ENCODE data around the gene REC114.
"Not testable (repeated sequence)": the region's sequence is repeated elsewhere in the genome, so short reads cannot be mapped to it uniquely, and the experiment has no call there.

The REC114 gene

GRCh38 chr15:73480050-73480449 lies 37.1 kb downstream of the REC114 start:
- Mint-ChIP-seq H3K4me3 (no peak overlapping the region), H3K36me3 (ENCODE audit: low read depth) (no peaks in the 10 kb centered on the region), H3K27me3 (ENCODE audit: low read depth) (peaks cover 6% of the 10 kb centered on the region), H3K9me3 (no peaks in the 10 kb centered on the region), H3K27ac (no peak overlapping the region), H3K4me1 (ENCODE audit: low read depth) (no peaks in the 10 kb centered on the region)

- H3K9me3 Mint-ChIP-seq = no peaks in the 10 kb centered on the region
- no peak overlapping the region for H3K27ac Mint-ChIP-seq
- H3K36me3 Mint-ChIP-seq (ENCODE audit: low read depth) = no peaks in the 10 kb centered on the region
- no peaks in the 10 kb centered on the region for H3K4me1 Mint-ChIP-seq (ENCODE audit: low read depth)
- no peak overlapping the region for H3K4me3 Mint-ChIP-seq
- H3K27me3 Mint-ChIP-seq (ENCODE audit: low read depth) = peaks cover 11% of the 10 kb centered on the region
Measured at GRCh38 chr15:73482166-73482565, 39.2 kb downstream of the REC114 start.

- no peak overlapping the region for H3K27ac Mint-ChIP-seq
- H3K27me3 Mint-ChIP-seq (ENCODE audit: low read depth) = peaks cover 11% of the 10 kb centered on the region
- H3K4me3 Mint-ChIP-seq = no peak overlapping the region
- H3K9me3 Mint-ChIP-seq = no peaks in the 10 kb centered on the region
- no peaks in the 10 kb centered on the region for H3K36me3 Mint-ChIP-seq (ENCODE audit: low read depth)
- no peaks in the 10 kb centered on the region for H3K4me1 Mint-ChIP-seq (ENCODE audit: low read depth)
Measured at GRCh38 chr15:73483053-73483452, 40.1 kb downstream of the REC114 start.

- Mint-ChIP-seq H3K9me3 (no peaks in the 10 kb centered on the region), H3K4me3 (no peak overlapping the region), H3K27ac (no peak overlapping the region), H3K36me3 (ENCODE audit: low read depth) (no peaks in the 10 kb centered on the region), H3K27me3 (ENCODE audit: low read depth) (peaks cover 6% of the 10 kb centered on the region), H3K4me1 (ENCODE audit: low read depth) (no peaks in the 10 kb centered on the region)
Measured at GRCh38 chr15:73485372-73485771, 42.4 kb downstream of the REC114 start.

GRCh38 chr15:73485885-73486284 lies 42.9 kb downstream of the REC114 start:
- H3K4me3 Mint-ChIP-seq; H3K27ac Mint-ChIP-seq; H3K36me3 Mint-ChIP-seq (ENCODE audit: low read depth); H3K27me3 Mint-ChIP-seq (ENCODE audit: low read depth); H3K9me3 Mint-ChIP-seq; H3K4me1 Mint-ChIP-seq (ENCODE audit: low read depth): not testable (repeated sequence)

- no peaks in the 10 kb centered on the region for H3K4me1 Mint-ChIP-seq (ENCODE audit: low read depth)
- H3K36me3 Mint-ChIP-seq (ENCODE audit: low read depth) = no peaks in the 10 kb centered on the region
- no peaks in the 10 kb centered on the region for H3K9me3 Mint-ChIP-seq
- no peak overlapping the region for H3K27ac Mint-ChIP-seq
- H3K27me3 Mint-ChIP-seq (ENCODE audit: low read depth) = peaks cover 22% of the 10 kb centered on the region
- no peak overlapping the region for H3K4me3 Mint-ChIP-seq
Measured at GRCh38 chr15:73488698-73489097, 45.7 kb downstream of the REC114 start.

- Mint-ChIP-seq H3K27me3 (ENCODE audit: low read depth) (peaks cover 29% of the 10 kb centered on the region), H3K36me3 (ENCODE audit: low read depth) (no peaks in the 10 kb centered on the region), H3K9me3 (no peaks in the 10 kb centered on the region), H3K4me1 (ENCODE audit: low read depth) (no peaks in the 10 kb centered on the region), H3K27ac (no peak overlapping the region), H3K4me3 (no peak overlapping the region)
Measured at GRCh38 chr15:73493922-73494321, 51.0 kb downstream of the REC114 start.

GRCh38 chr15:73495181-73495580 lies 52.2 kb downstream of the REC114 start:
- H3K36me3 Mint-ChIP-seq (ENCODE audit: low read depth) = no peaks in the 10 kb centered on the region
- no peaks in the 10 kb centered on the region for H3K4me1 Mint-ChIP-seq (ENCODE audit: low read depth)
- H3K9me3 Mint-ChIP-seq = no peaks in the 10 kb centered on the region
- no peak overlapping the region for H3K4me3 Mint-ChIP-seq
- no peak overlapping the region for H3K27ac Mint-ChIP-seq
- H3K27me3 Mint-ChIP-seq (ENCODE audit: low read depth) = peaks cover 33% of the 10 kb centered on the region

GRCh38 chr15:73500696-73501095 lies 57.7 kb downstream of the REC114 start:
- H3K27ac Mint-ChIP-seq = no peak overlapping the region
- H3K4me3 Mint-ChIP-seq = no peak overlapping the region
- H3K9me3 Mint-ChIP-seq = no peaks in the 10 kb centered on the region
- H3K27me3 Mint-ChIP-seq (ENCODE audit: low read depth) = peaks cover 31% of the 10 kb centered on the region
- H3K4me1 Mint-ChIP-seq (ENCODE audit: low read depth) = no peaks in the 10 kb centered on the region
- no peaks in the 10 kb centered on the region for H3K36me3 Mint-ChIP-seq (ENCODE audit: low read depth)

GRCh38 chr15:73504885-73505284 lies 61.9 kb downstream of the REC114 start:
- no peak overlapping the region for H3K4me3 Mint-ChIP-seq
- no peaks in the 10 kb centered on the region for H3K36me3 Mint-ChIP-seq (ENCODE audit: low read depth)
- no peaks in the 10 kb centered on the region for H3K4me1 Mint-ChIP-seq (ENCODE audit: low read depth)
- H3K9me3 Mint-ChIP-seq = no peaks in the 10 kb centered on the region
- peaks cover 21% of the 10 kb centered on the region for H3K27me3 Mint-ChIP-seq (ENCODE audit: low read depth)
- no peak overlapping the region for H3K27ac Mint-ChIP-seq

- Mint-ChIP-seq H3K27me3 (ENCODE audit: low read depth) (peaks cover 13% of the 10 kb centered on the region), H3K9me3 (no peaks in the 10 kb centered on the region), H3K4me3 (no peak overlapping the region), H3K36me3 (ENCODE audit: low read depth) (no peaks in the 10 kb centered on the region), H3K27ac (no peak overlapping the region), H3K4me1 (ENCODE audit: low read depth) (peaks cover 5% of the 10 kb centered on the region)
Measured at GRCh38 chr15:73515527-73515926, 72.6 kb downstream of the REC114 start.

- H3K4me1 Mint-ChIP-seq (ENCODE audit: low read depth) = peaks cover 5% of the 10 kb centered on the region
- peaks cover 21% of the 10 kb centered on the region for H3K27me3 Mint-ChIP-seq (ENCODE audit: low read depth)
- H3K27ac Mint-ChIP-seq = no peak overlapping the region
- no peak overlapping the region for H3K4me3 Mint-ChIP-seq
- no peaks in the 10 kb centered on the region for H3K36me3 Mint-ChIP-seq (ENCODE audit: low read depth)
- no peaks in the 10 kb centered on the region for H3K9me3 Mint-ChIP-seq
Measured at GRCh38 chr15:73517566-73517965, 74.6 kb downstream of the REC114 start.

GRCh38 chr15:73518180-73518862 lies 75.4 kb downstream of the REC114 start:
- Mint-ChIP-seq H3K27me3 (ENCODE audit: low read depth) (peaks cover 26% of the 10 kb centered on the region), H3K27ac (no peak overlapping the region)

GRCh38 chr15:73518876-73519733 lies 76.1 kb downstream of the REC114 start:
- peaks cover 33% of the 10 kb centered on the region for H3K27me3 Mint-ChIP-seq (ENCODE audit: low read depth)
- no peaks in the 10 kb centered on the region for H3K9me3 Mint-ChIP-seq
- H3K27ac Mint-ChIP-seq = no peak overlapping the region
- peaks cover 5% of the 10 kb centered on the region for H3K4me1 Mint-ChIP-seq (ENCODE audit: low read depth)
- no peaks in the 10 kb centered on the region for H3K36me3 Mint-ChIP-seq (ENCODE audit: low read depth)
- no peak overlapping the region for H3K4me3 Mint-ChIP-seq

More at GRCh38 chr15:73518180-73518862, 75.4 kb downstream of the REC114 start:
- no peaks in the 10 kb centered on the region for H3K9me3 Mint-ChIP-seq
- H3K36me3 Mint-ChIP-seq (ENCODE audit: low read depth) = no peaks in the 10 kb centered on the region
- no peak overlapping the region for H3K4me3 Mint-ChIP-seq
- H3K4me1 Mint-ChIP-seq (ENCODE audit: low read depth) = peaks cover 5% of the 10 kb centered on the region

- Mint-ChIP-seq H3K4me3 (no peak overlapping the region), H3K9me3 (no peaks in the 10 kb centered on the region), H3K4me1 (ENCODE audit: low read depth) (peaks cover 5% of the 10 kb centered on the region), H3K36me3 (ENCODE audit: low read depth) (no peaks in the 10 kb centered on the region), H3K27me3 (ENCODE audit: low read depth) (peaks cover 46% of the 10 kb centered on the region), H3K27ac (no peak overlapping the region)
Measured at GRCh38 chr15:73522011-73522410, 79.0 kb downstream of the REC114 start.

All from T-helper 1 cell treated with Interleukin-12 subunit alpha and Interleukin-12 subunit beta and Interleukin-4 antibody, amounts not matched to agents 30 μg/mL and 1 μg/mL, for 36 hours (primary cell).